ENCODE results near the gene ZBTB7B.

ZBTB7B gene

GRCh38 chr1:155002464-155003226, at the start of gene ZBTB7B:
Gene ZBTB7B (plus strand): TSS chr1:155002802. CDS start chr1:155014661, 11,859 bp downstream.
- DNase-seq (ENCODE audit: low read depth, low spot score) = no peak

DNA sequence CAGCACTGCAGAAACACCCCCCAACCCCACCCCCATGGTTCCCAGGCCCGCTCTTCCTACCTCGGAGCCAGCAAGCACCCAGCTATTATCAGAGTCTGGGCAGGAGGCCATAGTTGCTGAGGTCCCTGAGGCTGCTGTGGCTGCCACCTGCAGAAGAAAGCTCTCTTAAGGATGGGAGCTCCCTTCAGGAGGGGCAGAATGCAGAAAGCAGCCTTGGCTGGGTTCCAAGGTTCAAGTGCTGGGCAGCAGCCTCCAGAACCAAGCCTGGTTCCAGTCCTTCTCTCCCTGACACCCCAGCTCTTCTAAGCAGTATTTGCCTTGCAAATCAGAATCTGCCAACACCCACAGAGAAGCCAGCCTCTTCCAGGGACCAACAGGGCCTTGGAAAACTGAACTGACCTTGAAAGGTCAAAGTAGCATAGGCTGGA, 49.0 kb upstream of the ZBTB7B start:
- no peak for DNase-seq (ENCODE audit: low read depth, low spot score)

- no peak for DNase-seq (ENCODE audit: low read depth, low spot score)
Measured at GRCh38 chr1:154954541-154954940, 48.1 kb upstream of the ZBTB7B start.

DNA sequence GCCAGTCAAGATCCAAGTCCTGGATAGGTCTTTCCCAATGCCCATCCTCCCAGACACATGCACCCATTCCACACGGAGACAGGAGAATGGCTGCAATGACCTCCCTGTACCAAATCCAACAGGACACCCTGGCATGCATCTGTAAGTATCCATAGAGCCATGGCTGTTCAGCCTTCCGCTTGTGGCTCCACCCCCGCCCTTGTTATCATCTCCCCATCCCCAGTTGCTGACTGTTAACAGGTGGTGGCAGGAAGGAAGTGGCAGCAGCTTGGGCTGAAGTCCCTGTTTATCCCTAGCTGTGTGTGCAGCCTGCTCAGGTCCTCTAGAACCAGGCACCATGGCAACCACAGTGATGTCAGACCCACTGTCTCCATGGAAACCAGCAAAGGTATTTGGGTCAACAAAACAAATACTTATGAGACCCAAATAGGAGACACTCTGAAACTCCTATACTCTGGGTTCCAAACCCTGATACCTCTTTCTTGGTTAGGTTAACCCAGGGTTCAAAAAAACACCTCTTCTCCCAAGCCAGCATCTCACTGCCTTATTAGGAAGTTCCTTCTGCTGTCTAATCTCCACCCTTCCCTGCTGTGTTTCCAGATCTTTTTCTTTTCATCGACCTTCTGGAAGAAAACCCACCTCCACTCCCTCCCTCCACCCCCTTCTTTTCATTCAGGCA, 47.4 kb upstream of the ZBTB7B start:
- no peak for DNase-seq (ENCODE audit: low read depth, low spot score)

GRCh38 chr1:154955718-154956543, 46.7 kb upstream of the ZBTB7B start, which contains the start of gene PBXIP1:
Gene PBXIP1 (minus strand): TSS chr1:154956099. CDS start chr1:154953721, 2,378 bp downstream.
- DNase-seq (ENCODE audit: low read depth, low spot score) = no peak

- no peak for DNase-seq (ENCODE audit: low read depth, low spot score)
Measured at GRCh38 chr1:154956544-154956941, 46.1 kb upstream of the ZBTB7B start.

GRCh38 chr1:154957091-154957657, 45.4 kb upstream of the ZBTB7B start:
- DNase-seq (ENCODE audit: low read depth, low spot score) = no peak

GRCh38 chr1:154958036-154958435, 44.6 kb upstream of the ZBTB7B start:
- no peak for DNase-seq (ENCODE audit: low read depth, low spot score)

DNA sequence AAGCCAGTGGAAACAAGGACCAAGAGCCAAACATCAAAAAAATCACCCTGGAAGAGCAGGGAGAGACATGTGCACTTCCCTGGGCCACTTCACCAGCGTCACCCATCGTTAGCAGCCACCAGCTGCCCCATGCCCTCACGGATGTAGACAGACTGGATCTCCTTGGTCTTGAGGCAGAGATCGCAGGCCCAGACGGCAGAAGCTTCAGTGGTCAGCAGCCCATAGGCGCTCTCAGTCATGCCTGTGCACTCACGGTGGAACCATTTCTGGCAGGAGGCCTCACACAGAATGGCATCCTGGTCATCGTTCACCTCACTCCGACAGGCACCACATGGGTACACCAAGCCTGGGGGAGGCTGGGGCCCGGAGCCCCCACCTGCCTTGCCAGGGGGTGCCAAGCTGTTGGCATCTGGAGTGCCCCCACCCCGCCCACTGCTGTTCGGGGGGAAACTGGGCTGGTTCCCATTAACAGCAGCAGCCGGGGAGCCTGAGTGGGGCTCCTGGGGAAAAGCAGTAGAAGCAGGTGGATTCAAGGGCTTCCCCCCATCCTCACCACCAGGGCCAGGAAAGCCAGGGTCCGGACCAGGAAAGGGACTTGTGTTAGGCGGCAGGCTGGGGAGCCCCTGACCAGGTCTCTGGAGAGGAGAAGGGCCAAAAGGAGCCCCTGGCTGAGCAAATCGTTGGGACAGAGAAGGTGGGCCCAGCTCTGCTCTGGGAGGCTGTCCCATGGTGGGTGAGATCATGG, 43.7 kb upstream of the ZBTB7B start:
- no peak for DNase-seq (ENCODE audit: low read depth, low spot score)

DNA sequence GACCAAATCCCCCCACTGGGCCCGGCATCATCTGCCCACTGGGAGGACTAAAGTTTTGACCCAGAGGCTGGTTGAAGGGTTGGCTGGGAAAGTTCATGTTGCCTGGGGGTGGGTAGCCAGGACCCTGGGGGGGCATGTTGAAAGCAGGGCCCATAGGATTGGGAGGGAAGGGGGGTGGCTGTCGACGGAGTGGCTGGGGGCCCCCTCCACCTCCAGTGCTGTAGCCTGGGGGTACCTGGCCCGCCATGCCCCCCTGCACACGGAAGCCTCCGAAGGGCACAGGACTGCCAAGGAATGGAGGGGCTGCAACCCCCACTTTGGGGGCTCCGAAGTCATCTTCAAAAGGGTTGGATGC, 43.2 kb upstream of the ZBTB7B start:
- DNase-seq (ENCODE audit: low read depth, low spot score) = no peak

GRCh38 chr1:154960446-154961136, 42.0 kb upstream of the ZBTB7B start:
- DNase-seq (ENCODE audit: low read depth, low spot score) = no peak

DNA sequence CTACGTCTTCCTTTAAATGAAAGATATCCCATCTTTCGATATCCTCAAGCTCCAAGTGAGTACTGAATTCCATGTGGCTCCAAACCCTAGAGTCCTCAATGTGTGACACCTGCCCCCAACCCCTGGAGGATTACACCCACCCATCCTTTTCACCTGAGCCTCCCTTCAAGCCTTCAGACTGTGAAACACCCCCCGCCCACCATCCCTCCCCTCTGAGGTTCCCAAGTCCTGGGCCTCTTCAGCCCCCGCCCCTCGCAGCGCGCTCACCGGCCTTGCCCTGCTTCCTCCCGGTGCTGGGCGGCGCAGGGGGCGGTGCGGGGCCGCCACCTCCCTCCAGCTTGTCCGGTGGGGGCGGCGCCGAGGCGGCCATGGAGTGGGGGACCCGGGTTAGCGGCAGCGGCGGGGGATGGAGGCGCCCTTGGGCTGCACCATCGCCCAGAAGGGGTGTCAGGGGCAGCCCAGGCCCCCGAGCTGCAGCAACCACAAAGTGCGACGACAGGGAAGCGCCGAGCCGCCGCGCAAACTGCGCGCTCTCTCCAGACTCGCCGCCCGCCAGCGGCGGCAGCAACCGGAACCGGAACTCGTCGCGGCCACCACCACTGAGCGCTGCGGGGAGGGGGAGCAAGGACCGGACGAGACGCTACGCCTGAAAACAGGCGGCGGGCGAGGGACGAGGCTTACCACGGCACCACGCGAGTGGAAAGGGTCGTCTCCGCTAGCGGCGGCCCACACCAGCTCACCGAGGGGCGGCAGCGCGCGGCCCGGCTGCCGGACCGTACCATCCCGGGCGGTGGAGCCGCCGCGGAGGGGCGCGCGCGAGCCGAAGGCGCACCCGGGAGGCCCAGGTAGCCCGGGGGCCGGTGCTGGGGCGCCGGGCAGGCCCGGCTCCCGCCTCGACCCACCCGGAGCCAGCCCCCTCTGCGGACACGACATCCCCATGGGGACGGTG, 41.1 kb upstream of the ZBTB7B start, which contains the start of gene PYGO2:
Gene PYGO2, minus strand, starts transcription at position 576 of the 949 bp plus-strand sequence. Its CDS starts 206 bp downstream, at position 370.
- DNase-seq (ENCODE audit: low read depth, low spot score) = no peak

- DNase-seq (ENCODE audit: low read depth, low spot score) = no peak
Measured at GRCh38 chr1:154962156-154962749, 40.3 kb upstream of the ZBTB7B start.

DNA sequence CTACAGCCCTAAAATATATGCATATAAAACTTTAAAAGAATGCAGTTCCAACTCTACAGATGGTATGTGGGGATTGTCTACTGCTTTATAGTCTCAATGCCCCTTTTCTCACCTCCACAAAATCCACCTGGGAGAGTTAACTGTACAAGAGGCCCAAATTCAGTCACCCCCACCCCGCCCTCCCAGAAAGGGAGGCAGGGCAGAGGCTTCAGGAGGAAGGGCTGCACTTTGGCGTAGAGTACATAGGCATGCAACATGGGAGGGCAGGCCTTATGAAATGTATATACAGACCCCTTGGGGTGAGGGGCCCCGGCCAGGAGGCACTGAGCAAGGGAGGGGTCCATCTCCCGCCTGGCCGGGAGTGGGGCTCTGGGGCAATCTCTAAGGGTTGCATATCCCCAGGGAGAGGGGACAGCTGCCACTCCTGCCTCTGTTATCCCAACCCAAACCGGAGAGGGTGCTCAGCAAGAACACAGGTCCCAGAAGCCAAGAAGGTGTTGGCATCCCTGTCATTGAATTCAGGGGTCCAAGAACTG, 39.7 kb upstream of the ZBTB7B start:
- DNase-seq (ENCODE audit: low read depth, low spot score) = no peak

GRCh38 chr1:154963643-154964042, 39.0 kb upstream of the ZBTB7B start:
- no peak for DNase-seq (ENCODE audit: low read depth, low spot score)

DNA sequence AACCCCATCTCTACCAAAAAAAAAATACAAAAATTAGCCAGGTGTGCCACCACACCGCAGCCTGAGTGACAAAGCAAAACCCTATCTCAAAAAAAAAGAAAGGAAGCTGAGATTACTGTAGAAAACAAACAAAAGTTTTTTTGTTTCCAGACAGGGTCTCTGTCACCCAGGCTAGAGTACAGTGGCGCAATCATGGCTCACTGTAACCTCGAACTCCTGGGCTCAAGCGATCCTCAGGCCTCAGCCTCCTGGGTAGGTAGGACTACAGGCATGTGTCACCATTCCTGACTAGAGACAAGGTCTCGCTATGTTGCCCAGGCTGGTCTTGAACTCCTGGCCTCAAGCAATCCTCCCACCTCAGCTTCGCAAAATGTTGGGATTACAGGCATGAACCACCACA, 38.2 kb upstream of the ZBTB7B start:
- DNase-seq (ENCODE audit: low read depth, low spot score) = no peak

DNA sequence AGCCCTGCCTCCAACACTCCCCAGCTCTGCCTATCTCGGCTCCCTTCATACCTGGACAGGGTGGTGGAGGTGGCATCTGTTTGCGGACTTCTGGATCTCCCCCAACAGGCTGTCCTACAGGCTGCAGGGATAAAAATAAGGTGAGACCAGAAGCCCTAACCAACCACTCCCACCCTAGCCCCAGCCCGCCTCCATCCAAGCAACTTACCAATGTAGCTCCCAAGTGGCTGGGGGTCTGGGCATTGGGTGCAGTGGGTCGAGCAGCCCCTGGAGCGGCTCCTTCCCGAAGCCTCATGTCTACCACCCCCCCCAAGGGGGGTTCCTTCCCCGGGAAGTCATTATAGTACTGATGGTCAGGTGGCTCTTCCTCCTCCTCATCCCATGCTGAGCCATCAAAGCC, 36.5 kb upstream of the ZBTB7B start:
- DNase-seq (ENCODE audit: low read depth, low spot score) = no peak

DNA sequence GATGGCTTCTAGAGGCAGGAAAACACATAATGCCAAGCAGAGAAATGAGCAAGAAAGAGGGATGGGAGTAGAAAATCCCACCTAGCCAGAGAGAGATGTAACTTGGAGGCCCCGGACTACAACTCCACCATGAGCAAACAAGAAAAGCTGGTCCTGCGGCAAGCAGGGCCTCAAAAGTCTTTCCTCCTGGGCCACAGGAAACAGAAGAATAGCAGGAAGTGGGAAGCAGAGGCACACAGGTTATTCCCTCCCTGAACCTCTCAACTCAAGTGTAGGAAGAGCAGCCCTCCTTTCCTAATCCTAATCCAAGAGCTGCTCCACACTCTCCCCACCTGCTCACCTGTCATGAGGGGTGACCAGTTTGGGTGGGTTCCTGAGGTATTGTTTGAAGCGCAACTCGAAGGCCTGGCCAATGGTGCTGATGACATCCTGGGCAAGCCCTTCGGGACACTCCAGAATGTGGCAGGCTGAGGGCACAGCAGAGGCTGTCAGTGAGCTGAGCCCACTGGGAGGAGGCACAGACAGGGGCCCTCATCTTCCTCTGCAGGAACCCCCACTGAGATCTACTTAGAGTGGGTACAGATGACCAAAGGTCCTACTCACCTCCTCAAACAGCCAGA, 35.2 kb upstream of the ZBTB7B start:
- no peak for DNase-seq (ENCODE audit: low read depth, low spot score)
